HepG2 (cell line): ENCODE measurements around the gene TLCD1. TPM values are rescaled to one million over a fixed set of nuclear protein-coding genes. Genes with fewer than 3 reads are reported as not detected.

Experiments
- EP300 ChIP-seq, 3 experiments: sonication (generic) in 1 of 3; formaldehyde crosslinking in 1 of 3; IDR thresholded peaks; 2 replicates each; pipeline versions ENCODE4 v1.5.1 to v1.6.1; 2011 to 2020; ENCODE audit warnings: low read depth in 2 of 3, low read length in 2 of 3, borderline replicate concordance in 1 of 3, improper control_type of control experiment in 1 of 3, mild to moderate bottlenecking in 1 of 3, missing genetic modification reagents in 1 of 3, moderate library complexity in 1 of 3
- FOXA1 ChIP-seq, 2 experiments: fragments of 450-650 bp in 1 of 2; sonication (generic) in 1 of 2; formaldehyde crosslinking in 1 of 2; IDR thresholded peaks; 2 replicates each; pipeline versions ENCODE4 v1.4.0 to v1.6.1; 2016 to 2020; ENCODE audit warnings: missing genetic modification reagents in 1 of 2
- FOXC1 ChIP-seq: sonication (generic); formaldehyde crosslinking; IDR thresholded peaks from 2 replicates; pipeline ENCODE4 v1.8.0; 2022; ENCODE audit warnings: mild to moderate bottlenecking, missing genetic modification reagents, borderline replicate concordance
- GATA4 ChIP-seq: sonication (generic); IDR thresholded peaks from 2 replicates; pipeline ENCODE4 v1.6.1; 2016; ENCODE audit warnings: antibody characterized with exemption, low read depth, borderline replicate concordance
- GLI4 ChIP-seq: sonication (generic); formaldehyde crosslinking; IDR thresholded peaks from 2 replicates; pipeline ENCODE4 v1.5.1; 2020; ENCODE audit warnings: missing genetic modification reagents, mild to moderate bottlenecking, moderate library complexity, borderline replicate concordance
- MAF1 ChIP-seq: sonication (generic); formaldehyde crosslinking; IDR thresholded peaks from 2 replicates; pipeline ENCODE4 v1.5.0; 2020; ENCODE audit warnings: missing genetic modification reagents, borderline replicate concordance
- MIER3 ChIP-seq: IDR thresholded peaks from 2 replicates; pipeline ENCODE4 v1.6.1; 2016; ENCODE audit warnings: missing compliant biosample characterization, borderline replicate concordance
- PAX8 ChIP-seq: sonication (generic); formaldehyde crosslinking; IDR thresholded peaks from 2 replicates; pipeline ENCODE4 v1.8.0; 2022; ENCODE audit warnings: mild to moderate bottlenecking, missing genetic modification reagents, borderline replicate concordance
- PCBP2 ChIP-seq: fragments of 200-400 bp; formaldehyde crosslinking; optimal IDR thresholded peaks from 2 replicates; pipeline ENCODE3; 2018; ENCODE audit warnings: low read length, low read depth; ENCODE audit not compliant: poor library complexity, severe bottlenecking
- PHF20 ChIP-seq: sonication (generic); formaldehyde crosslinking; IDR thresholded peaks from 2 replicates; pipeline ENCODE4 v1.5.0; 2020; ENCODE audit warnings: mild to moderate bottlenecking, missing genetic modification reagents
- RBAK ChIP-seq: sonication (generic); formaldehyde crosslinking; IDR thresholded peaks from 2 replicates; pipeline ENCODE4 v1.5.1; 2020; ENCODE audit warnings: mild to moderate bottlenecking, missing genetic modification reagents
- RXRB ChIP-seq: IDR thresholded peaks from 2 replicates; pipeline ENCODE4 v1.6.1; 2016; ENCODE audit warnings: borderline replicate concordance, missing genetic modification reagents, missing compliant biosample characterization
- SALL2 ChIP-seq: sonication (generic); formaldehyde crosslinking; IDR thresholded peaks from 2 replicates; pipeline ENCODE4 v1.8.1; 2023; ENCODE audit warnings: mild to moderate bottlenecking, missing genetic modification reagents, inconsistent platforms
- SNRNP70 ChIP-seq: fragments of 200-400 bp; formaldehyde crosslinking; IDR thresholded peaks from 2 replicates; pipeline ENCODE4 v1.6.1; 2017; ENCODE audit warnings: mild to moderate bottlenecking, low read depth, low read length, moderate library complexity
- SRSF9 ChIP-seq: fragments of 200-400 bp; formaldehyde crosslinking; IDR thresholded peaks from 2 replicates; pipeline ENCODE4 v1.6.1; 2018; ENCODE audit warnings: borderline replicate concordance, mild to moderate bottlenecking, low read depth, low read length; ENCODE audit not compliant: insufficient read depth, poor library complexity, severe bottlenecking
- ZBTB1 ChIP-seq: sonication (generic); formaldehyde crosslinking; IDR thresholded peaks from 2 replicates; pipeline ENCODE4 v1.4.0; 2020; ENCODE audit warnings: missing genetic modification reagents, borderline replicate concordance
- ZFP36L1 ChIP-seq: sonication (generic); formaldehyde crosslinking; IDR thresholded peaks from 2 replicates; pipeline ENCODE4 v1.8.0; 2022; ENCODE audit warnings: mild to moderate bottlenecking, missing genetic modification reagents, moderate library complexity
- ZFP41 ChIP-seq: sonication (generic); formaldehyde crosslinking; IDR thresholded peaks from 2 replicates; pipeline ENCODE4 v1.4.0; 2020; ENCODE audit warnings: mild to moderate bottlenecking, missing genetic modification reagents, borderline replicate concordance
- ZNF234 ChIP-seq: sonication (generic); formaldehyde crosslinking; conservative IDR thresholded peaks from 2 replicates; pipeline ENCODE4 v1.5.1; 2020; ENCODE audit warnings: mild to moderate bottlenecking, missing genetic modification reagents
- ZNF644 ChIP-seq: IDR thresholded peaks from 2 replicates; pipeline ENCODE4 v1.6.1; 2016; ENCODE audit warnings: low read depth
- ZNF674 ChIP-seq: sonication (generic); formaldehyde crosslinking; IDR thresholded peaks from 2 replicates; pipeline ENCODE4 v1.5.0; 2020; ENCODE audit warnings: low read depth, mild to moderate bottlenecking, missing genetic modification reagents
- ZNF782 ChIP-seq: sonication (generic); formaldehyde crosslinking; IDR thresholded peaks from 2 replicates; pipeline ENCODE4 v1.4.0; 2020; ENCODE audit warnings: missing genetic modification reagents, mild to moderate bottlenecking, borderline replicate concordance
- polyA plus RNA-seq, 8 experiments: library from polyadenylated mRNA; depleted of rRNA in 3 of 8; stranded (reverse) in 7 of 8; unstranded in 1 of 8; fragments of >200 nt; fragmentation: Illumina TruSeq in 4 of 8; extraction: Trizol in 4 of 8; gene quantifications; 2 replicates each; pipeline versions ENCODE4 v1.2.1 to v1.2.3, GENCODE V29; 2011 to 2016; ENCODE audit warnings: low read depth in 4 of 8, missing spikeins in 1 of 8, mixed read lengths in 1 of 8; ENCODE audit not compliant: insufficient read depth in 1 of 8
- total RNA-seq, 5 experiments: library from RNA; depleted of rRNA; stranded (reverse); fragments of >200 nt; fragmentation: Illumina TruSeq; extraction: Trizol; gene quantifications; 2 replicates each; pipeline ENCODE4 v1.2.3, GENCODE V29; 2016; ENCODE audit warnings: low read depth in 1 of 5
- TF ChIP-seq, protein P1 (sequence below): sonication (generic); formaldehyde crosslinking; IDR thresholded peaks from 2 replicates; pipeline ENCODE4 v1.5.1; 2020; ENCODE audit warnings: mild to moderate bottlenecking, missing genetic modification reagents, borderline replicate concordance

TLCD1 gene
- total and polyA plus RNA-seq, 2 of the 13 experiments (the other 11 are each of a cell fraction or from before 2014, with no cell fraction given) = 14.9 to 19.6 TPM

DNA sequence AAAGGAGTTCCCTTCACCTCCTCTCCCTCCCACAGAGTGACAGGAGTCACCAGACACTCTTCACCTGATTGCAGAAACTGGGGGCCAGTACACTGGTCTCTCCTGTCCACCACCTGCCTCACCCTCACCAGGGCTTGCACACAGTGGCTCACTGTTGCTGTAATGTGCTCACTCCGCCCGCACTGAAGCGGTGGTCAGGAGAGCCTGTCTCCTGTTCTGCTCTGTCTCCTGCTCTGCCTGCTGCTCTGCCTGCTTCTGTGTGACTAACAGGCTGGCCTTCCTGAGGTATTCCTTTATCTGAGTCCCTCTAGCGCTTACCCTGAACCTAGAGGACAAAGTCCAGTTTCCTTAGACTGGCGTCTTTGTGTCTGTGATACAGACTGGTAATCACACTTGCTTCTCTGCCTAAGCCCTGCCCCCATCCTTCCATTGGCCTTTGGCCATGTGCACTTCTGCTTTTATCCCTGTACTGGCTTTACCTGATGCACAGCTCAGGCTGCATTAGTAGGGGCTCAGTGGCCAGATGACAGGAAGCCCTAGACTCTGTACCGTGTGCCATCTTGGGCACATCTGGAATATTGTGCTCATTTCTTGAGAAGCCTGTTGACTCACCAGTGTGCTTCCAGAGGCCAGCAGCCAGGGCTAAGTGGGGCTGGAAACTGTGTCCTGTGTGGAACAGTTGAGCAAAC is 27.6 kb downstream of the TLCD1 start (continued):
- TF ChIP-seq, protein P1, sequence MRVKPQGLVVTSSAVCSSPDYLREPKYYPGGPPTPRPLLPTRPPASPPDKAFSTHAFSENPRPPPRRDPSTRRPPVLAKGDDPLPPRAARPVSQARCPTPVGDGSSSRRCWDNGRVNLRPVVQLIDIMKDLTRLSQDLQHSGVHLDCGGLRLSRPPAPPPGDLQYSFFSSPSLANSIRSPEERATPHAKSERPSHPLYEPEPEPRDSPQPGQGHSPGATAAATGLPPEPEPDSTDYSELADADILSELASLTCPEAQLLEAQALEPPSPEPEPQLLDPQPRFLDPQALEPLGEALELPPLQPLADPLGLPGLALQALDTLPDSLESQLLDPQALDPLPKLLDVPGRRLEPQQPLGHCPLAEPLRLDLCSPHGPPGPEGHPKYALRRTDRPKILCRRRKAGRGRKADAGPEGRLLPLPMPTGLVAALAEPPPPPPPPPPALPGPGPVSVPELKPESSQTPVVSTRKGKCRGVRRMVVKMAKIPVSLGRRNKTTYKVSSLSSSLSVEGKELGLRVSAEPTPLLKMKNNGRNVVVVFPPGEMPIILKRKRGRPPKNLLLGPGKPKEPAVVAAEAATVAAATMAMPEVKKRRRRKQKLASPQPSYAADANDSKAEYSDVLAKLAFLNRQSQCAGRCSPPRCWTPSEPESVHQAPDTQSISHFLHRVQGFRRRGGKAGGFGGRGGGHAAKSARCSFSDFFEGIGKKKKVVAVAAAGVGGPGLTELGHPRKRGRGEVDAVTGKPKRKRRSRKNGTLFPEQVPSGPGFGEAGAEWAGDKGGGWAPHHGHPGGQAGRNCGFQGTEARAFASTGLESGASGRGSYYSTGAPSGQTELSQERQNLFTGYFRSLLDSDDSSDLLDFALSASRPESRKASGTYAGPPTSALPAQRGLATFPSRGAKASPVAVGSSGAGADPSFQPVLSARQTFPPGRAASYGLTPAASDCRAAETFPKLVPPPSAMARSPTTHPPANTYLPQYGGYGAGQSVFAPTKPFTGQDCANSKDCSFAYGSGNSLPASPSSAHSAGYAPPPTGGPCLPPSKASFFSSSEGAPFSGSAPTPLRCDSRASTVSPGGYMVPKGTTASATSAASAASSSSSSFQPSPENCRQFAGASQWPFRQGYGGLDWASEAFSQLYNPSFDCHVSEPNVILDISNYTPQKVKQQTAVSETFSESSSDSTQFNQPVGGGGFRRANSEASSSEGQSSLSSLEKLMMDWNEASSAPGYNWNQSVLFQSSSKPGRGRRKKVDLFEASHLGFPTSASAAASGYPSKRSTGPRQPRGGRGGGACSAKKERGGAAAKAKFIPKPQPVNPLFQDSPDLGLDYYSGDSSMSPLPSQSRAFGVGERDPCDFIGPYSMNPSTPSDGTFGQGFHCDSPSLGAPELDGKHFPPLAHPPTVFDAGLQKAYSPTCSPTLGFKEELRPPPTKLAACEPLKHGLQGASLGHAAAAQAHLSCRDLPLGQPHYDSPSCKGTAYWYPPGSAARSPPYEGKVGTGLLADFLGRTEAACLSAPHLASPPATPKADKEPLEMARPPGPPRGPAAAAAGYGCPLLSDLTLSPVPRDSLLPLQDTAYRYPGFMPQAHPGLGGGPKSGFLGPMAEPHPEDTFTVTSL = peak; percentile 47; the same call in 1 of the 2 replicates
- TF ChIP-seq ZFP36L1 (CRISPR knock-in tag) (0 out of 2 replicates have a peak, but pooled peaks have one; percentile 34), FOXC1 (CRISPR knock-in tag) (peak; percentile 33; the same call in 1 of the 2 replicates), ZNF674 (CRISPR knock-in tag) (no peak; the same call in 1 of the 2 replicates), EP300 (IDR thresholded peaks at IDR 0.05; ENCODE audit: low read depth in 2 of 2, low read length in 2 of 2) (peak; percentile 86 to 87; a peak in 3 of 4 replicates), EP300 (CRISPR knock-in tag; IDR thresholded peaks at IDR 0.05; ENCODE audit: borderline replicate concordance) (peak; percentile 89), ZBTB1 (CRISPR knock-in tag) (no peak), PCBP2 (no peak), MIER3 (peak; percentile 78; the same call in 1 of the 2 replicates), ZNF644 (CRISPR knock-in tag) (peak; percentile 37), FOXA1 (IDR thresholded peaks at IDR 0.05) (no peak), FOXA1 (CRISPR knock-in tag; IDR thresholded peaks at IDR 0.05) (0 out of 2 replicates have a peak, but pooled peaks have one; percentile 24), ZFP41 (CRISPR knock-in tag) (no peak), GATA4 (no peak), SRSF9 (no peak), ZNF782 (CRISPR knock-in tag) (no peak), RXRB (peak; percentile 87), PAX8 (no peak), PHF20 (no peak), ZNF234 (CRISPR knock-in tag) (no peak), SNRNP70 (no peak), RBAK (CRISPR knock-in tag) (no peak), GLI4 (peak; percentile 66; the same call in 1 of the 2 replicates), SALL2 (CRISPR knock-in tag) (peak; percentile 82), MAF1 (CRISPR knock-in tag) (no peak)
